Cardiac fibroblast (primary cell): ENCODE data around the gene CLEC1A.

Experiments
- DNase-seq, 2 donors: peaks; one replicate each; pipeline versions ENCODE4 v3.0.0 to v3.0.0-alpha.2; 2010; ENCODE audit warnings: low read depth in 2 of 2
- H3K4me3 ChIP-seq, 2 donors: replicated peaks in 1 of 2; 1 replicate in 1 of 2; 2 replicates in 1 of 2; pipeline ENCODE4 v1.5.1; 2011; ENCODE audit warnings: low read depth in 2 of 2, low read length in 2 of 2, mild to moderate bottlenecking in 2 of 2, moderate library complexity in 1 of 2
- TF ChIP-seq, protein P1 (sequence below): IDR thresholded peaks from one replicate; pipeline ENCODE4 v1.5.1; 2011; ENCODE audit warnings: low read depth, mild to moderate bottlenecking, low read length, inconsistent platforms

CLEC1A gene

DNA sequence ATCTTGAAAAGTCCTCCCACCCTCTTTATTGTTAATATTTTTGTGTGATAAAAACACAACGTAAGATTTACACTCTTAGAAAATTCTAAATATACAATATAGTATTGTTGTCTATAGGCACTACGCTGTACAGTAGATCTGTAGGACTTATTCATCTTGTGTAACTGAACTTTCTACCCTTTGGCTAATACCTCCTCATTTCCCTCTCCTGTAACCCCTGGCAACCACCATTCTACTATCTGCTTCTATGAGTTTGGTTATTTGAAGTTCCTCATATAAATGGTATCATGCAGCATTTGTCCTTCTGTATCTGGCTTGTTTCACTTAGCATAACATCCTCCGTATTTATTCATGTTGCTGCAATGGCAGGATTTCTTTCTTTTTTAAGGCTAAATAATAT is 73.5 kb downstream of the CLEC1A start:
- TF ChIP-seq, protein P1, sequence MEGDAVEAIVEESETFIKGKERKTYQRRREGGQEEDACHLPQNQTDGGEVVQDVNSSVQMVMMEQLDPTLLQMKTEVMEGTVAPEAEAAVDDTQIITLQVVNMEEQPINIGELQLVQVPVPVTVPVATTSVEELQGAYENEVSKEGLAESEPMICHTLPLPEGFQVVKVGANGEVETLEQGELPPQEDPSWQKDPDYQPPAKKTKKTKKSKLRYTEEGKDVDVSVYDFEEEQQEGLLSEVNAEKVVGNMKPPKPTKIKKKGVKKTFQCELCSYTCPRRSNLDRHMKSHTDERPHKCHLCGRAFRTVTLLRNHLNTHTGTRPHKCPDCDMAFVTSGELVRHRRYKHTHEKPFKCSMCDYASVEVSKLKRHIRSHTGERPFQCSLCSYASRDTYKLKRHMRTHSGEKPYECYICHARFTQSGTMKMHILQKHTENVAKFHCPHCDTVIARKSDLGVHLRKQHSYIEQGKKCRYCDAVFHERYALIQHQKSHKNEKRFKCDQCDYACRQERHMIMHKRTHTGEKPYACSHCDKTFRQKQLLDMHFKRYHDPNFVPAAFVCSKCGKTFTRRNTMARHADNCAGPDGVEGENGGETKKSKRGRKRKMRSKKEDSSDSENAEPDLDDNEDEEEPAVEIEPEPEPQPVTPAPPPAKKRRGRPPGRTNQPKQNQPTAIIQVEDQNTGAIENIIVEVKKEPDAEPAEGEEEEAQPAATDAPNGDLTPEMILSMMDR, result no peak
- no peak overlapping the region for H3K4me3 ChIP-seq
- no peak for DNase-seq

DNA sequence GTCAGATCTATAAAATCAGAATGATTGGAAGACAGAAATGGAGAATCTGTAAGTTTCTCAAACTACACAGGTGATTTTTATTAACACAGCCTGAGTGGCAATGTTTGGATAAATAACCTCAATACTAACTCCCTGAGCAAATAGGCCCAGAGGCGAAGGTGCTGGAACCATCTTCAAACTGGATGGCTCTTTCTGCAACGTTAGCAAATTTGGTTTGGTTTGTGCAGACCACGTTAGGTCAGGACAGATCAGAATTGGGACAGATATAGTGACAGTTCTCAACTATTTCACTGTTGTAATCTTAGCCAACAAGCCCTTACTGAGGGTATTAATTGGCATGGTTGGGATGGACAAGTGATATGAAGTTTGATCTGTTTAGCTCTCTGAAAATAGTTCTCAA is 77.4 kb downstream of the CLEC1A start:
- no peak overlapping the region for H3K4me3 ChIP-seq
- TF ChIP-seq, protein P1, result no peak
- no peak for DNase-seq
